ENCODE results near the gene RBM33. TPM values are rescaled to one million over a fixed set of nuclear protein-coding genes. Genes with fewer than 3 reads are reported as not detected.
A peak's percentile ranks its signal among the peaks of the same experiment; 100 is the strongest.

Gene RBM33
- total and polyA plus RNA-seq, 2 of the 8 experiments (the other 6 are each of a cell fraction or from before 2014, with no cell fraction given) = 16.5 to 64.6 TPM

DNA sequence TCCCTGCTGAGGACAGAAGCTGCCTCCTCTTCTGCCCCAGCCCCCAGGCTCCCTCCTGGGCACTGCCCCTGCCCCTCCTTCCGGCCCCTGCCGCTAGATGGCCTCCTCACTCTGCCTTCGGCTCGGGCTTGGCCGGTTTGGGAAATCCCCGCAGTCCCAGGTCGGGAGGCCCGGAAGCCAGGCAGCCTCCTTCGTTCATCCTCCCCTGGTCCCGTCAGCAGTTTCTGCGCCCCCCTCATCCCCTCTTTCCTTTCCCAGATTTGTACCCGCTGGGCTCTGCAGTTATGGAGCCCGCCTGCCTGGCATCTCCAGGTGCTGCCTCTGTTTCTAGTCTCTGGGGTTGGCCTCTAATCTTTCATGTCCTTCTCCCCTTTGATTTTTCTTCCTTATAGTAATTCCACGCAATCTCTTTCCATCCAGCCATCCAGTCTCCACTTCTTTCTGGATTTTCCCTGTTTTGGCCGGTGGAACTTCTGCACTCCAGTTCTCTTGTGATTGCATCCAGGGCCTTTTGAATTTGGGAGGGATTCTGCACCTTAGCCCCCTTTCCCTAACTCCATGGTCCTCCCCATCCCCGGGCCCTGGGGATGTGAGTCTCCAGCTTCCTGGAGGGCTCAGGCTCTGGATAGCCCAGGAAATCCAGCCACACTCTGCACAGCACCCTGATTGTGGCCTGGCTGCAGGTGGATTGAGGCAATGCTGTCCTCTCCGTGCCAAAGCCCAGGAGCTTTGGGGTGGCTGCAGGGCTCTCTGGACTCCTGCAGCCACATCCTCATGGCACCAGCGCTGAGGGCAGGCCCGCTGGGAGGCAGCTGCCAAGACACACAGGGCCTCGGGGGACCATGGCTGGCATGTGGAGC, 171.1 kb downstream of the RBM33 start:
- CTCF ChIA-PET (ENCODE audit: partially characterized antibody) = interaction anchor here (0.6 to 1.6 kb wide), 13 partner anchors 19 to 1482 kb away, joined by 3 to 5 read pairs (median 3); no protein-coding TSS in a partner anchor
- Histone ChIP-seq H3K79me1 (ENCODE audit: low read depth, low read length) (no peaks in the 10 kb centered on the region), H2BK12ac (ENCODE audit: low read depth, low read length) (no peak overlapping the region), H3K14ac (ENCODE audit: insufficient read length) (no peak overlapping the region), H4K8ac (ENCODE audit: extremely low read depth, insufficient read depth, low read length) (no peak overlapping the region; the same call in 1 of the 2 replicates), H4K91ac (replicated peaks; ENCODE audit: insufficient read length, low read length) (no peak overlapping the region), H2BK5ac (ENCODE audit: low read depth, low read length) (no peak overlapping the region), H3K27me3 (replicated peaks in 1 of 4; ENCODE audit: control insufficient read depth in 3 of 4, extremely low read depth in 1 of 4, insufficient read depth in 3 of 4, low read length in 3 of 4) (peaks cover 41 to 55% (median 46%) of the 10 kb centered on the region in 4 experiments), H4K5ac (ENCODE audit: insufficient read length, low read depth, low read length) (no peak overlapping the region), H3K4me1 (replicated peaks in 1 of 4; ENCODE audit: control insufficient read depth in 3 of 4, insufficient read depth in 4 of 4, low read length in 3 of 4) (peaks cover 0 to 29% (median 14%) of the 10 kb centered on the region in 4 experiments; a peak in 6 of 7 replicates), H2AFZ (ENCODE audit: low read length) (peak overlapping the region; percentile 78; the same call in 1 of the 2 replicates), H3K4me3 (ENCODE audit: extremely low read depth in 1 of 4, insufficient read depth in 2 of 4, low read depth in 3 of 4, low read length in 4 of 4) (0 out of 8 replicates have a peak overlapping the region, but pooled peaks of 1 of the 4 experiments have one; percentile 22), H3K36me3 (ENCODE audit: control insufficient read depth in 2 of 4, insufficient read depth in 4 of 4, low read length in 3 of 4) (no peaks in the 10 kb centered on the region), H3K9me3 (ENCODE audit: insufficient read depth in 2 of 2, low read depth in 1 of 2, low read length in 1 of 2) (peaks cover 0 to 6% of the 10 kb centered on the region in 2 experiments; a peak in 1 of 4 replicates), H3K4me2 (ENCODE audit: insufficient read depth in 1 of 2, low read depth in 2 of 2, low read length in 2 of 2) (no peak overlapping the region; a peak in 1 of 4 replicates), H2BK20ac (ENCODE audit: low read length) (no peak overlapping the region), H3K23me2 (ENCODE audit: low read depth, low read length) (peaks cover 2% of the 10 kb centered on the region; the same call in 1 of the 2 replicates), H2AK5ac (ENCODE audit: low read depth, low read length) (no peak overlapping the region), H4K20me1 (replicated peaks in 1 of 2; ENCODE audit: control insufficient read depth in 1 of 2, insufficient read depth in 2 of 2, low read length in 2 of 2) (peaks cover 10 to 20% of the 10 kb centered on the region in 2 experiments), H2BK15ac (ENCODE audit: low read length) (no peak overlapping the region), H3K9ac (replicated peaks in 1 of 4; ENCODE audit: extremely low read depth in 1 of 4, low read depth in 3 of 4, low read length in 3 of 4) (no peak overlapping the region), H2BK120ac (replicated peaks; ENCODE audit: low read depth, low read length) (no peak overlapping the region), H3K56ac (replicated peaks; ENCODE audit: insufficient read length, low read depth, low read length) (no peak overlapping the region), H3K27ac (ENCODE audit: low read depth, low read length) (no peak overlapping the region), H3K18ac (ENCODE audit: extremely low read depth, low read length) (no peak overlapping the region), H3K23ac (ENCODE audit: insufficient read length) (no peak overlapping the region), H3K4ac (replicated peaks; ENCODE audit: insufficient read length, low read depth, low read length) (no peak overlapping the region), H3K79me2 (ENCODE audit: control insufficient read depth in 1 of 2, insufficient read depth in 2 of 2, low read length in 2 of 2) (no peaks in the 10 kb centered on the region)
- FAIRE-seq (no peak), DNase-seq (ENCODE audit: low read depth in 1 of 2, low spot score in 2 of 2) (peak in 1 of 2 experiments; percentile 96)
- POLR2A ChIA-PET (ENCODE audit: partially characterized antibody) = no interaction called here
- 37% methylated on average over 18 of the region's 20 CpGs; no CpG with 5 or more reads in 1 of the 2 experiments for WGBS, 2 experiments (ENCODE audit: extremely low coverage in 1 of 2, insufficient coverage in 1 of 2, insufficient read length in 1 of 2, insufficient replicate concordance in 2 of 2, low coverage in 1 of 2, low lambda C conversion rate in 2 of 2, missing lambda C conversion rate in 1 of 2)
- TF ChIP-seq CHD2 (IDR thresholded peaks at IDR 0.05; ENCODE audit: low read length) (no peak), KDM1A (IDR thresholded peaks at IDR 0.05; ENCODE audit: borderline replicate concordance, low read length) (0 out of 2 replicates have a peak, but pooled peaks have one; percentile 14), RAD21 (IDR thresholded peaks at IDR 0.05 in 1 of 2, conservative IDR thresholded peaks at IDR 0.05 in 1 of 2; ENCODE audit: low read depth in 2 of 2, low read length in 2 of 2) (peak; percentile 95 to 99), RXRA (IDR thresholded peaks at IDR 0.05; ENCODE audit: insufficient read depth, low read depth, low read length) (no peak), GABPA (IDR thresholded peaks at IDR 0.05; ENCODE audit: borderline replicate concordance, insufficient read depth, low read length) (peak; percentile 34; the same call in 1 of the 2 replicates)
- TF ChIP-seq, protein P1, sequence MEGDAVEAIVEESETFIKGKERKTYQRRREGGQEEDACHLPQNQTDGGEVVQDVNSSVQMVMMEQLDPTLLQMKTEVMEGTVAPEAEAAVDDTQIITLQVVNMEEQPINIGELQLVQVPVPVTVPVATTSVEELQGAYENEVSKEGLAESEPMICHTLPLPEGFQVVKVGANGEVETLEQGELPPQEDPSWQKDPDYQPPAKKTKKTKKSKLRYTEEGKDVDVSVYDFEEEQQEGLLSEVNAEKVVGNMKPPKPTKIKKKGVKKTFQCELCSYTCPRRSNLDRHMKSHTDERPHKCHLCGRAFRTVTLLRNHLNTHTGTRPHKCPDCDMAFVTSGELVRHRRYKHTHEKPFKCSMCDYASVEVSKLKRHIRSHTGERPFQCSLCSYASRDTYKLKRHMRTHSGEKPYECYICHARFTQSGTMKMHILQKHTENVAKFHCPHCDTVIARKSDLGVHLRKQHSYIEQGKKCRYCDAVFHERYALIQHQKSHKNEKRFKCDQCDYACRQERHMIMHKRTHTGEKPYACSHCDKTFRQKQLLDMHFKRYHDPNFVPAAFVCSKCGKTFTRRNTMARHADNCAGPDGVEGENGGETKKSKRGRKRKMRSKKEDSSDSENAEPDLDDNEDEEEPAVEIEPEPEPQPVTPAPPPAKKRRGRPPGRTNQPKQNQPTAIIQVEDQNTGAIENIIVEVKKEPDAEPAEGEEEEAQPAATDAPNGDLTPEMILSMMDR (IDR thresholded peaks at IDR 0.05; ENCODE audit: control extremely low read depth in 1 of 3, insufficient read depth in 1 of 3, low read depth in 1 of 3, low read length in 3 of 3) = peak in 2 of 3 experiments; percentile 87 to 90; a peak in 3 of 4 replicates
- TF ChIP-seq, protein P2, sequence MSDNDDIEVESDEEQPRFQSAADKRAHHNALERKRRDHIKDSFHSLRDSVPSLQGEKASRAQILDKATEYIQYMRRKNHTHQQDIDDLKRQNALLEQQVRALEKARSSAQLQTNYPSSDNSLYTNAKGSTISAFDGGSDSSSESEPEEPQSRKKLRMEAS (IDR thresholded peaks at IDR 0.05) = peak; percentile 11; the same call in 1 of the 2 replicates
